ENCODE data around the gene CCDC186. TPM values are rescaled to one million over a fixed set of nuclear protein-coding genes. Genes with fewer than 3 reads are reported as not detected.

The CCDC186 gene
- 3.7 and 16.9 TPM in 2 replicates for total RNA-seq (ENCODE audit: low replicate concordance)

GRCh38 chr10:114173921-114174694, at the start of gene CCDC186:
Gene CCDC186 (minus strand): TSS chr10:114174203. CDS start chr10:114163268, 10,935 bp downstream.

GRCh38 chr10:114179148-114179547, 5.1 kb upstream of the CCDC186 start, which contains the start of gene TDRD1:
Gene TDRD1 (plus strand): TSS chr10:114179353. CDS start chr10:114187832, 8,479 bp downstream.

Other genes starting within 250 kb of the CCDC186 start
- gene ADRB1, start 130.3 kb downstream of the CCDC186 start, total RNA-seq (ENCODE audit: low replicate concordance), result not detected in 2 replicates
- 2.8 and 7.7 TPM in 2 replicates for gene TDRD1, start 5.2 kb upstream of the CCDC186 start, total RNA-seq (ENCODE audit: low replicate concordance)
- 0.08 and 0.23 TPM in 2 replicates for gene VWA2, start 65.1 kb upstream of the CCDC186 start, total RNA-seq (ENCODE audit: low replicate concordance)
- gene AFAP1L2, start 230.3 kb upstream of the CCDC186 start, total RNA-seq (ENCODE audit: low replicate concordance), result 0.08 and 0.47 TPM in 2 replicates

All from smooth muscle cell of the coronary artery (primary cell).